ENCODE data around the gene NR2C2. TPM values are rescaled to one million over a fixed set of nuclear protein-coding genes. Genes with fewer than 3 reads are reported as not detected.

NR2C2 gene
- total and polyA plus RNA-seq, 4 donors: 3.3 to 21.8 (median 14.5) TPM

- DNase-seq (ENCODE audit: low spot score): no peak
- H3K36me3 ChIP-seq (ENCODE audit: control insufficient read depth in 4 of 4, insufficient read depth in 3 of 4, low read depth in 1 of 4, low read length in 3 of 4): peaks cover 6 to 36% (median 23%) of the 10 kb centered on the region in 4 donors
- no peaks in the 10 kb centered on the region for H3K4me1 ChIP-seq (ENCODE audit: control insufficient read depth in 4 of 4, insufficient read depth in 4 of 4, low read length in 3 of 4)
Measured at GRCh38 chr3:15056676-15057404, 109.5 kb downstream of the NR2C2 start.

More at GRCh38 chr3:15056676-15057404, 109.5 kb downstream of the NR2C2 start:
- H3K27ac ChIP-seq (ENCODE audit: low read depth in 1 of 2, low read length in 2 of 2): no peak overlapping the region
- no peak overlapping the region for H3K9ac ChIP-seq (ENCODE audit: low read depth in 1 of 2, low read length in 2 of 2)
- 97% methylated on average over 19 of the region's 19 CpGs for WGBS
- no peaks in the 10 kb centered on the region for H3K27me3 ChIP-seq (ENCODE audit: control insufficient read depth in 4 of 4, insufficient read depth in 4 of 4, low read length in 3 of 4)
- TF ChIP-seq EGR1 (IDR thresholded peaks at IDR 0.05; ENCODE audit: low read depth in 2 of 2) (no peak), HNF4A (conservative IDR thresholded peaks at IDR 0.05) (no peak), CTCF (IDR thresholded peaks at IDR 0.05; ENCODE audit: low read depth, low read length, missing input control) (no peak), NR2F2 (IDR thresholded peaks at IDR 0.05) (no peak), FOXA2 (IDR thresholded peaks at IDR 0.05) (no peak), FOXA1 (IDR thresholded peaks at IDR 0.05) (no peak), GABPA (IDR thresholded peaks at IDR 0.05 in 1 of 2, conservative IDR thresholded peaks at IDR 0.05 in 1 of 2) (no peak)
- TF ChIP-seq, protein P1, sequence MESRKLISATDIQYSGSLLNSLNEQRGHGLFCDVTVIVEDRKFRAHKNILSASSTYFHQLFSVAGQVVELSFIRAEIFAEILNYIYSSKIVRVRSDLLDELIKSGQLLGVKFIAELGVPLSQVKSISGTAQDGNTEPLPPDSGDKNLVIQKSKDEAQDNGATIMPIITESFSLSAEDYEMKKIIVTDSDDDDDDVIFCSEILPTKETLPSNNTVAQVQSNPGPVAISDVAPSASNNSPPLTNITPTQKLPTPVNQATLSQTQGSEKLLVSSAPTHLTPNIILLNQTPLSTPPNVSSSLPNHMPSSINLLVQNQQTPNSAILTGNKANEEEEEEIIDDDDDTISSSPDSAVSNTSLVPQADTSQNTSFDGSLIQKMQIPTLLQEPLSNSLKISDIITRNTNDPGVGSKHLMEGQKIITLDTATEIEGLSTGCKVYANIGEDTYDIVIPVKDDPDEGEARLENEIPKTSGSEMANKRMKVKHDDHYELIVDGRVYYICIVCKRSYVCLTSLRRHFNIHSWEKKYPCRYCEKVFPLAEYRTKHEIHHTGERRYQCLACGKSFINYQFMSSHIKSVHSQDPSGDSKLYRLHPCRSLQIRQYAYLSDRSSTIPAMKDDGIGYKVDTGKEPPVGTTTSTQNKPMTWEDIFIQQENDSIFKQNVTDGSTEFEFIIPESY (IDR thresholded peaks at IDR 0.05): no peak
- TF ChIP-seq, protein P2, sequence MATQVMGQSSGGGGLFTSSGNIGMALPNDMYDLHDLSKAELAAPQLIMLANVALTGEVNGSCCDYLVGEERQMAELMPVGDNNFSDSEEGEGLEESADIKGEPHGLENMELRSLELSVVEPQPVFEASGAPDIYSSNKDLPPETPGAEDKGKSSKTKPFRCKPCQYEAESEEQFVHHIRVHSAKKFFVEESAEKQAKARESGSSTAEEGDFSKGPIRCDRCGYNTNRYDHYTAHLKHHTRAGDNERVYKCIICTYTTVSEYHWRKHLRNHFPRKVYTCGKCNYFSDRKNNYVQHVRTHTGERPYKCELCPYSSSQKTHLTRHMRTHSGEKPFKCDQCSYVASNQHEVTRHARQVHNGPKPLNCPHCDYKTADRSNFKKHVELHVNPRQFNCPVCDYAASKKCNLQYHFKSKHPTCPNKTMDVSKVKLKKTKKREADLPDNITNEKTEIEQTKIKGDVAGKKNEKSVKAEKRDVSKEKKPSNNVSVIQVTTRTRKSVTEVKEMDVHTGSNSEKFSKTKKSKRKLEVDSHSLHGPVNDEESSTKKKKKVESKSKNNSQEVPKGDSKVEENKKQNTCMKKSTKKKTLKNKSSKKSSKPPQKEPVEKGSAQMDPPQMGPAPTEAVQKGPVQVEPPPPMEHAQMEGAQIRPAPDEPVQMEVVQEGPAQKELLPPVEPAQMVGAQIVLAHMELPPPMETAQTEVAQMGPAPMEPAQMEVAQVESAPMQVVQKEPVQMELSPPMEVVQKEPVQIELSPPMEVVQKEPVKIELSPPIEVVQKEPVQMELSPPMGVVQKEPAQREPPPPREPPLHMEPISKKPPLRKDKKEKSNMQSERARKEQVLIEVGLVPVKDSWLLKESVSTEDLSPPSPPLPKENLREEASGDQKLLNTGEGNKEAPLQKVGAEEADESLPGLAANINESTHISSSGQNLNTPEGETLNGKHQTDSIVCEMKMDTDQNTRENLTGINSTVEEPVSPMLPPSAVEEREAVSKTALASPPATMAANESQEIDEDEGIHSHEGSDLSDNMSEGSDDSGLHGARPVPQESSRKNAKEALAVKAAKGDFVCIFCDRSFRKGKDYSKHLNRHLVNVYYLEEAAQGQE (IDR thresholded peaks at IDR 0.05): no peak
- TF ChIP-seq, protein P3, sequence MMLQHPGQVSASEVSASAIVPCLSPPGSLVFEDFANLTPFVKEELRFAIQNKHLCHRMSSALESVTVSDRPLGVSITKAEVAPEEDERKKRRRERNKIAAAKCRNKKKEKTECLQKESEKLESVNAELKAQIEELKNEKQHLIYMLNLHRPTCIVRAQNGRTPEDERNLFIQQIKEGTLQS (IDR thresholded peaks at IDR 0.05): no peak
- TF ChIP-seq, protein P4, sequence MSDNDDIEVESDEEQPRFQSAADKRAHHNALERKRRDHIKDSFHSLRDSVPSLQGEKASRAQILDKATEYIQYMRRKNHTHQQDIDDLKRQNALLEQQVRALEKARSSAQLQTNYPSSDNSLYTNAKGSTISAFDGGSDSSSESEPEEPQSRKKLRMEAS (IDR thresholded peaks at IDR 0.05): no peak
- no peaks in the 10 kb centered on the region for H3K9me3 ChIP-seq (ENCODE audit: control insufficient read depth in 4 of 4, low read length in 3 of 4)
- no peak overlapping the region for H3K4me3 ChIP-seq (ENCODE audit: low read depth in 1 of 3, low read length in 3 of 3)
